ENCODE measurements around the gene NFATC1. TPM values are rescaled to one million over a fixed set of nuclear protein-coding genes. Genes with fewer than 3 reads are reported as not detected.
A peak's percentile ranks its signal among the peaks of the same experiment; 100 is the strongest.

Gene NFATC1
- total and polyA plus RNA-seq, 8 donors = 3.4 to 7.9 (median 4.4) TPM

DNA sequence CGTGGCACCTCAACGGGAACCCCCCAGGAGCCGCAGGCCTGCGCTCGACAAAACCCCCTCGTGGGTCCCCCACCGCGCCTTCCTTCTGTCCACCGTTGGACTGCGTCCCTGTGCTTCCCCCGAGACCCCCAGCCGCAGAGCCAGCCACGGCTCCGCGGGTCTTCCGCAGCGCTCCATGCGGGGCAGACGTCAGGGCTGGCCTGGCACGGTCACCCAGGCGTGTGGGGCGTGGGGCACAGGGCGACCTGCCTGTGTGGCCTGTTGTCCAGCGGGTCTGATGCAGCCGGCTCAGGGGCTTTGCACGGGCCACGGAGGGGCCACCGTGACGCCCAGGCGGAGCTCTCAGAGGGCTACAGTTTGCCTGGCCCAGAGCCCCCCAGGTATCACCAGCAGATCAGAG lies 11.0 kb downstream of the NFATC1 start:
- Histone ChIP-seq H3K4me3 (no peak overlapping the region), H3K4me1 (peaks cover 0 to 3% (median 0%) of the 10 kb centered on the region in 3 donors), H3K36me3 (peaks cover 0 to 8% (median 0%) of the 10 kb centered on the region in 3 donors), H3K27ac (no peak overlapping the region), H3K9me3 (no peaks in the 10 kb centered on the region), H3K27me3 (no peaks in the 10 kb centered on the region)
- DNase-seq (peak in 3 of 6 donors; percentile 31 to 66 (median 55)), FAIRE-seq (no peak), ATAC-seq (no peak)
- TF ChIP-seq, protein P1, sequence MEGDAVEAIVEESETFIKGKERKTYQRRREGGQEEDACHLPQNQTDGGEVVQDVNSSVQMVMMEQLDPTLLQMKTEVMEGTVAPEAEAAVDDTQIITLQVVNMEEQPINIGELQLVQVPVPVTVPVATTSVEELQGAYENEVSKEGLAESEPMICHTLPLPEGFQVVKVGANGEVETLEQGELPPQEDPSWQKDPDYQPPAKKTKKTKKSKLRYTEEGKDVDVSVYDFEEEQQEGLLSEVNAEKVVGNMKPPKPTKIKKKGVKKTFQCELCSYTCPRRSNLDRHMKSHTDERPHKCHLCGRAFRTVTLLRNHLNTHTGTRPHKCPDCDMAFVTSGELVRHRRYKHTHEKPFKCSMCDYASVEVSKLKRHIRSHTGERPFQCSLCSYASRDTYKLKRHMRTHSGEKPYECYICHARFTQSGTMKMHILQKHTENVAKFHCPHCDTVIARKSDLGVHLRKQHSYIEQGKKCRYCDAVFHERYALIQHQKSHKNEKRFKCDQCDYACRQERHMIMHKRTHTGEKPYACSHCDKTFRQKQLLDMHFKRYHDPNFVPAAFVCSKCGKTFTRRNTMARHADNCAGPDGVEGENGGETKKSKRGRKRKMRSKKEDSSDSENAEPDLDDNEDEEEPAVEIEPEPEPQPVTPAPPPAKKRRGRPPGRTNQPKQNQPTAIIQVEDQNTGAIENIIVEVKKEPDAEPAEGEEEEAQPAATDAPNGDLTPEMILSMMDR (IDR thresholded peaks at IDR 0.05) = no peak
- WGBS, 2 donors = 95 to 96% methylated on average over 30 of the region's 30 CpGs
- intact Hi-C loops (cut with DNase I) = no loop called here

DNA sequence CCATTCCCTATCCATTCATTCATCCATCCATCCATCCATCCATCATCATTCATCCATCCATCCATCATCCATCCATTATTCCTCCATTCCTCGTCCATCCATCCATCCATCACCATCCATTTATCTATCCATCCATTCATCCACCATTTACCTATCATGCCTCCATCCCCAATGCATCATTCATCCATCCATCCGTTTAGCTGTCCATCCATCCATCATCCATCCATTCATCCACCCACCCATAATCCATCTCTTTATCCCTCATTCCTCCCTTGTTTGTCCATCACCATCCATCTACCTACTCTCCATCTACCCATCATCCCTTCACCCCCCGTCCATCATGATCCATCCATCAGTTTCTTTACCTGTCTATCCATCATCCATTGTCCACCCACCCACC lies 13.6 kb downstream of the NFATC1 start:
- FAIRE-seq = no peak
- H3K27me3 ChIP-seq = no peaks in the 10 kb centered on the region
- no peak for ATAC-seq
- peaks cover 0 to 8% (median 0%) of the 10 kb centered on the region in 3 donors for H3K36me3 ChIP-seq
- no peak overlapping the region for H3K27ac ChIP-seq
- no peak for DNase-seq
- H3K9me3 ChIP-seq = no peaks in the 10 kb centered on the region
- TF ChIP-seq, protein P1 (IDR thresholded peaks at IDR 0.05) = no peak
- no peaks in the 10 kb centered on the region for H3K4me1 ChIP-seq
- intact Hi-C loops (cut with DNase I) = no loop called here
- WGBS, 2 donors = 82 to 89% methylated on average over 3 of the region's 3 CpGs
- no peak overlapping the region for H3K4me3 ChIP-seq

GRCh38 chr18:79410171-79410641 lies 14.5 kb downstream of the NFATC1 start:
- FAIRE-seq (no peak), DNase-seq (peak in 3 of 6 donors; percentile 23 to 61 (median 45)), ATAC-seq (no peak)
- intact Hi-C loops (cut with DNase I) = no loop called here
- TF ChIP-seq, protein P1 (IDR thresholded peaks at IDR 0.05) = no peak
- H3K4me3 ChIP-seq = no peak overlapping the region
- no peak overlapping the region for H3K27ac ChIP-seq
- peaks cover 0 to 8% (median 0%) of the 10 kb centered on the region in 3 donors for H3K36me3 ChIP-seq
- no peaks in the 10 kb centered on the region for H3K27me3 ChIP-seq
- H3K4me1 ChIP-seq = no peaks in the 10 kb centered on the region
- no peaks in the 10 kb centered on the region for H3K9me3 ChIP-seq
- WGBS, 2 donors = 95% methylated on average over 30 of the region's 30 CpGs

GRCh38 chr18:79410731-79411613 lies 15.2 kb downstream of the NFATC1 start:
- TF ChIP-seq, protein P1 (IDR thresholded peaks at IDR 0.05) = no peak
- FAIRE-seq (no peak), ATAC-seq (no peak), DNase-seq (peak in 3 of 6 donors; percentile 32 to 79 (median 58))
- WGBS, 2 donors = 97% methylated on average over 81 to 84 of the region's 84 CpGs
- Histone ChIP-seq H3K36me3 (peaks cover 0 to 8% (median 0%) of the 10 kb centered on the region in 3 donors), H3K9me3 (no peaks in the 10 kb centered on the region), H3K4me1 (no peaks in the 10 kb centered on the region), H3K27me3 (no peaks in the 10 kb centered on the region), H3K27ac (no peak overlapping the region), H3K4me3 (no peak overlapping the region)
- intact Hi-C loops (cut with DNase I) = no loop called here
